K562 treated with DMSO at 1 percent for 12 hours (cell line): ENCODE data around the gene PKD2L2. TPM values are rescaled to one million over a fixed set of nuclear protein-coding genes. Genes with fewer than 3 reads are reported as not detected.

Experiments
- total RNA-seq: library from RNA; unstranded; fragments of 300-600 nt; gene quantifications from 2 replicates; pipeline ENCODE4 v1.2.3, GENCODE V29; 2022; ENCODE audit not compliant: insufficient read depth

Gene PKD2L2
- total RNA-seq = 0.44 TPM in 1 of 2 replicates, not detected in the other

GRCh38 chr5:137888863-137889759, at the start of gene PKD2L2:
Gene PKD2L2, plus strand, starts transcription at chr5:137889457. Its CDS starts 35 bp downstream, at chr5:137889492.

GRCh38 chr5:137867664-137868063, 21.6 kb upstream of the PKD2L2 start, which contains the start of gene MYOT:
Gene MYOT, plus strand, starts transcription at chr5:137867860. Its CDS starts 2,792 bp downstream, at chr5:137870652.

Other genes starting within 250 kb of the PKD2L2 start
- 0.52 and 1.9 TPM in 2 replicates for gene KLHL3, start 153.4 kb upstream of the PKD2L2 start, total RNA-seq
- gene HNRNPA0, start 135.1 kb upstream of the PKD2L2 start, total RNA-seq = 28.5 and 34.3 TPM in 2 replicates
- gene MYOT, start 21.6 kb upstream of the PKD2L2 start, total RNA-seq = not detected in 2 replicates
- 4.2 and 20.2 TPM in 2 replicates for gene FAM13B, start 143.6 kb downstream of the PKD2L2 start, total RNA-seq
- gene WNT8A, start 194.6 kb downstream of the PKD2L2 start, total RNA-seq = not detected in 2 replicates
- not detected in 2 replicates for gene NME5, start 250.0 kb downstream of the PKD2L2 start, total RNA-seq